ENCODE results near the gene LOXHD1. TPM values are rescaled to one million over a fixed set of nuclear protein-coding genes. Genes with fewer than 3 reads are reported as not detected.

The LOXHD1 gene
- total RNA-seq, 1 experiment from 2014 or later: 25.5 TPM

DNA sequence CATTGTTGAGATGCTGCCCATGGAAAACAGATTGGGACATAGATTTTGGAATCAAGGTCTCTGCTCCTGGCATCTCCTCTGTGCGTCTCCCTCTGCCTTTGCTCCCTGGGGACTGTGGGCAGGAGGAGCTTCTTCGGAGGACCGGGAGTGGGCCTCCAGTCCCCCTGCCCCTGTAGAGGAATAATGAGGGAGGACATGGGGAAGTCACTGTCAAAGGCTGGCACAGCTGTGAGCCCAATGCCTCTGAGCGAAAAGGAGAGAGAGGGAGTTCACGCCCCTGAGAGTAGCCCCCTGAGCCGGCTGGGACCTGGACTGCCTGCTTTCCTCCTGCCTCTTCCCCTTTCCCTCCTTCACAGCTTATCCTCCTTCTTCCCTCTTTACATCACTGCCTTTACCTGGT is 195.0 kb downstream of the LOXHD1 start:
- Histone ChIP-seq H3K4me3 (ENCODE audit: low read depth, low read length, poor library complexity, severe bottlenecking) (no peak overlapping the region), H3K9me3 (ENCODE audit: low read depth, low read length, poor library complexity, severe bottlenecking) (no peaks in the 10 kb centered on the region), H3K36me3 (ENCODE audit: insufficient read depth, low read length, poor library complexity, severe bottlenecking) (no peaks in the 10 kb centered on the region), H3K4me1 (ENCODE audit: insufficient read depth, low read length, poor library complexity, severe bottlenecking) (peaks cover 10% of the 10 kb centered on the region), H3K27me3 (replicated peaks; ENCODE audit: insufficient read depth, low read depth, low read length, poor library complexity) (no peaks in the 10 kb centered on the region), H3K27ac (ENCODE audit: low read depth, low read length, poor library complexity, severe bottlenecking) (no peak overlapping the region)
- ChIA-PET CTCF (interaction anchor here (1.2 kb wide), 1 partner anchor 196 kb away, joined by 4 read pairs; no protein-coding TSS in a partner anchor), POLR2A (ENCODE audit: low non-redundant PET) (no interaction called here)
- no TSS peak for BruUV-seq (replicated peaks)
- TF ChIP-seq, protein P1, sequence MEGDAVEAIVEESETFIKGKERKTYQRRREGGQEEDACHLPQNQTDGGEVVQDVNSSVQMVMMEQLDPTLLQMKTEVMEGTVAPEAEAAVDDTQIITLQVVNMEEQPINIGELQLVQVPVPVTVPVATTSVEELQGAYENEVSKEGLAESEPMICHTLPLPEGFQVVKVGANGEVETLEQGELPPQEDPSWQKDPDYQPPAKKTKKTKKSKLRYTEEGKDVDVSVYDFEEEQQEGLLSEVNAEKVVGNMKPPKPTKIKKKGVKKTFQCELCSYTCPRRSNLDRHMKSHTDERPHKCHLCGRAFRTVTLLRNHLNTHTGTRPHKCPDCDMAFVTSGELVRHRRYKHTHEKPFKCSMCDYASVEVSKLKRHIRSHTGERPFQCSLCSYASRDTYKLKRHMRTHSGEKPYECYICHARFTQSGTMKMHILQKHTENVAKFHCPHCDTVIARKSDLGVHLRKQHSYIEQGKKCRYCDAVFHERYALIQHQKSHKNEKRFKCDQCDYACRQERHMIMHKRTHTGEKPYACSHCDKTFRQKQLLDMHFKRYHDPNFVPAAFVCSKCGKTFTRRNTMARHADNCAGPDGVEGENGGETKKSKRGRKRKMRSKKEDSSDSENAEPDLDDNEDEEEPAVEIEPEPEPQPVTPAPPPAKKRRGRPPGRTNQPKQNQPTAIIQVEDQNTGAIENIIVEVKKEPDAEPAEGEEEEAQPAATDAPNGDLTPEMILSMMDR (conservative IDR thresholded peaks at IDR 0.05; ENCODE audit: low read depth, low read length): no peak
- TF ChIP-seq EZH2 (IDR thresholded peaks at IDR 0.05; ENCODE audit: borderline replicate concordance, low read depth, low read length, poor library complexity, severe bottlenecking): no peak
- intact Hi-C loops (cut with micrococcal nuclease; ENCODE audit: unreplicated experiment): no loop called here
- no peak for DNase-seq (ENCODE audit: low spot score)

- DNase-seq (ENCODE audit: low spot score): no peak
- peaks cover 1% of the 10 kb centered on the region for H3K4me1 ChIP-seq (ENCODE audit: insufficient read depth, low read length, poor library complexity, severe bottlenecking)
- H3K9me3 ChIP-seq (ENCODE audit: low read depth, low read length, poor library complexity, severe bottlenecking): no peaks in the 10 kb centered on the region
- no peaks in the 10 kb centered on the region for H3K27me3 ChIP-seq (replicated peaks; ENCODE audit: insufficient read depth, low read depth, low read length, poor library complexity)
- no peak for TF ChIP-seq EZH2 (IDR thresholded peaks at IDR 0.05; ENCODE audit: borderline replicate concordance, low read depth, low read length, poor library complexity, severe bottlenecking)
- TF ChIP-seq, protein P1 (conservative IDR thresholded peaks at IDR 0.05; ENCODE audit: low read depth, low read length): no peak
- H3K27ac ChIP-seq (ENCODE audit: low read depth, low read length, poor library complexity, severe bottlenecking): no peak overlapping the region
- intact Hi-C loops (cut with micrococcal nuclease; ENCODE audit: unreplicated experiment): no loop called here
- H3K36me3 ChIP-seq (ENCODE audit: insufficient read depth, low read length, poor library complexity, severe bottlenecking): no peaks in the 10 kb centered on the region
- BruUV-seq (replicated peaks): no TSS peak
- ChIA-PET POLR2A (ENCODE audit: low non-redundant PET) (no interaction called here), CTCF (no interaction called here)
- no peak overlapping the region for H3K4me3 ChIP-seq (ENCODE audit: low read depth, low read length, poor library complexity, severe bottlenecking)
These were observed 196.3 kb downstream of the LOXHD1 start for GRCh38 chr18:46460754-46461153.

GRCh38 chr18:46459789-46460455 is 197.1 kb downstream of the LOXHD1 start:
- POLR2A ChIA-PET (ENCODE audit: low non-redundant PET): no interaction called here
- no peak overlapping the region for H3K4me3 ChIP-seq (ENCODE audit: low read depth, low read length, poor library complexity, severe bottlenecking)
- no peaks in the 10 kb centered on the region for H3K9me3 ChIP-seq (ENCODE audit: low read depth, low read length, poor library complexity, severe bottlenecking)
- no peak for TF ChIP-seq EZH2 (IDR thresholded peaks at IDR 0.05; ENCODE audit: borderline replicate concordance, low read depth, low read length, poor library complexity, severe bottlenecking)
- TF ChIP-seq, protein P1 (conservative IDR thresholded peaks at IDR 0.05; ENCODE audit: low read depth, low read length): no peak
- no peak for DNase-seq (ENCODE audit: low spot score)
- CTCF ChIA-PET: interaction anchor here (1.0 kb wide), 1 partner anchor 330 kb away, joined by 4 read pairs; no protein-coding TSS in a partner anchor
- H3K27ac ChIP-seq (ENCODE audit: low read depth, low read length, poor library complexity, severe bottlenecking): no peak overlapping the region
- intact Hi-C loops (cut with micrococcal nuclease; ENCODE audit: unreplicated experiment): no loop called here
- H3K36me3 ChIP-seq (ENCODE audit: insufficient read depth, low read length, poor library complexity, severe bottlenecking): no peaks in the 10 kb centered on the region
- H3K27me3 ChIP-seq (replicated peaks; ENCODE audit: insufficient read depth, low read depth, low read length, poor library complexity): no peaks in the 10 kb centered on the region
- H3K4me1 ChIP-seq (ENCODE audit: insufficient read depth, low read length, poor library complexity, severe bottlenecking): no peaks in the 10 kb centered on the region
- BruUV-seq (replicated peaks): no TSS peak
